ENCODE results near the gene ZNF511.

Gene ZNF511

GRCh38 chr10:133274751-133275683, 33.7 kb upstream of the ZNF511 start:
- DNase-seq (ENCODE audit: low spot score): no peak

- DNase-seq (ENCODE audit: low spot score): no peak
Measured at GRCh38 chr10:133275684-133276092, 33.0 kb upstream of the ZNF511 start.

GRCh38 chr10:133276100-133276434, 32.6 kb upstream of the ZNF511 start:
- DNase-seq (ENCODE audit: low spot score): no peak

GRCh38 chr10:133276435-133277201, 32.1 kb upstream of the ZNF511 start, which contains the start of gene ADAM8:
Gene ADAM8 (minus strand): TSS chr10:133276868. CDS start chr10:133276817, 51 bp downstream.
- peak; percentile 62 for DNase-seq (ENCODE audit: low spot score)

- no peak for DNase-seq (ENCODE audit: low spot score)
Measured at GRCh38 chr10:133277277-133277992, 31.3 kb upstream of the ZNF511 start.

- no peak for DNase-seq (ENCODE audit: low spot score)
Measured at GRCh38 chr10:133277993-133278576, 30.6 kb upstream of the ZNF511 start.

- no peak for DNase-seq (ENCODE audit: low spot score)
Measured at GRCh38 chr10:133278577-133279265, 30.0 kb upstream of the ZNF511 start.

- no peak for DNase-seq (ENCODE audit: low spot score)
Measured at GRCh38 chr10:133279326-133280226, 29.1 kb upstream of the ZNF511 start.

GRCh38 chr10:133280391-133281059, 28.2 kb upstream of the ZNF511 start:
- DNase-seq (ENCODE audit: low spot score): no peak

GRCh38 chr10:133281084-133281483, 27.6 kb upstream of the ZNF511 start:
- DNase-seq (ENCODE audit: low spot score): no peak

- no peak for DNase-seq (ENCODE audit: low spot score)
Measured at GRCh38 chr10:133281628-133282372, 26.9 kb upstream of the ZNF511 start.

- no peak for DNase-seq (ENCODE audit: low spot score)
Measured at GRCh38 chr10:133282846-133283390, 25.8 kb upstream of the ZNF511 start.

- no peak for DNase-seq (ENCODE audit: low spot score)
Measured at GRCh38 chr10:133283931-133284330, 24.8 kb upstream of the ZNF511 start.

- DNase-seq (ENCODE audit: low spot score): no peak
Measured at GRCh38 chr10:133285217-133285616, 23.5 kb upstream of the ZNF511 start.

GRCh38 chr10:133286366-133286765, 22.3 kb upstream of the ZNF511 start:
- no peak for DNase-seq (ENCODE audit: low spot score)

- DNase-seq (ENCODE audit: low spot score): no peak
Measured at GRCh38 chr10:133287832-133288500, 20.7 kb upstream of the ZNF511 start.

GRCh38 chr10:133289761-133290160, 19.0 kb upstream of the ZNF511 start:
- DNase-seq (ENCODE audit: low spot score): no peak

Measured in GM03348 (cell line).